ENCODE results near the gene UBE2G1.
A peak's percentile ranks its signal among the peaks of the same experiment; 100 is the strongest.

UBE2G1 gene

DNA sequence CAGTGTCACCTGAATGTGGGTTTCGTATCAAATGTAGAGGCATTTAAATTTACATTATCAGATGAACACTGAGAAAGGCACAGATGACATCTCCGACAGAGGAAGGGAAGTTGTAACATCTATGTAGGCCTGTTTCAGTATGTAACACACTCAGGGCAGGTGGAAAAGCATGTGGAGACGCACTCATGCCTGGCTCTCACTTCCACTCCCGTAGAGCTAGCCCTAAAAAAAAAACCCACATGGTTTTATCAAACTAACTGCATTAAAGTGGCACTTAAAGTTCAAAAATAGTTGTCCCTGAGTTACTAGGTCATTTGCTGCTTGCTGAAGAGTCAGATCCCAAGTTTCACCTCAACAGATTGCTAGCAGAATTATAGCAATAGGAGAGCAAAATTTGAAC is 96.6 kb downstream of the UBE2G1 start:
- TF ChIP-seq, protein P1, sequence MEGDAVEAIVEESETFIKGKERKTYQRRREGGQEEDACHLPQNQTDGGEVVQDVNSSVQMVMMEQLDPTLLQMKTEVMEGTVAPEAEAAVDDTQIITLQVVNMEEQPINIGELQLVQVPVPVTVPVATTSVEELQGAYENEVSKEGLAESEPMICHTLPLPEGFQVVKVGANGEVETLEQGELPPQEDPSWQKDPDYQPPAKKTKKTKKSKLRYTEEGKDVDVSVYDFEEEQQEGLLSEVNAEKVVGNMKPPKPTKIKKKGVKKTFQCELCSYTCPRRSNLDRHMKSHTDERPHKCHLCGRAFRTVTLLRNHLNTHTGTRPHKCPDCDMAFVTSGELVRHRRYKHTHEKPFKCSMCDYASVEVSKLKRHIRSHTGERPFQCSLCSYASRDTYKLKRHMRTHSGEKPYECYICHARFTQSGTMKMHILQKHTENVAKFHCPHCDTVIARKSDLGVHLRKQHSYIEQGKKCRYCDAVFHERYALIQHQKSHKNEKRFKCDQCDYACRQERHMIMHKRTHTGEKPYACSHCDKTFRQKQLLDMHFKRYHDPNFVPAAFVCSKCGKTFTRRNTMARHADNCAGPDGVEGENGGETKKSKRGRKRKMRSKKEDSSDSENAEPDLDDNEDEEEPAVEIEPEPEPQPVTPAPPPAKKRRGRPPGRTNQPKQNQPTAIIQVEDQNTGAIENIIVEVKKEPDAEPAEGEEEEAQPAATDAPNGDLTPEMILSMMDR (conservative IDR thresholded peaks at IDR 0.05) = no peak
- TF ChIP-seq ZFX (IDR thresholded peaks at IDR 0.05) = no peak
- no peak overlapping the region for H3K27ac ChIP-seq

DNA sequence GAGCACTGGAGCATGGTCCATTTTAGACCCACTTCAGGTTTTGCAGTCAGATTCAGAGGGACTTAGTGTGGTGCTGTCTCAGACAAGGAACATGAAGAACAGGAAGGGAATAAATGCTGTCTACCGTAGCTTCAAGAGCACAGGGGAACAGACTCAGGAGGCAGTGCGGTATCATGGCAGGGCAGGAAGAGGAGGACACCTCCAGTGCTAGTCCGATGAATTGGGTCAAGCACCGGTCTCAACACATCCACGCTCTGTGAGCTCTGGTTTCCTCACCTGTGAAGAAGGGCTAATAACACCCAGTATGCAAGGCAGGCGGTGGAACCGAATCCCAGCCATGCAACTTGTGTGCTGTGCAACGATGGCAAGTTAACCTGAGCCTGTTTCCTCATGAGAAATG is 99.1 kb downstream of the UBE2G1 start:
- no peak overlapping the region for H3K27ac ChIP-seq
- no peak for TF ChIP-seq ZFX (IDR thresholded peaks at IDR 0.05)
- TF ChIP-seq, protein P1 (conservative IDR thresholded peaks at IDR 0.05) = no peak

DNA sequence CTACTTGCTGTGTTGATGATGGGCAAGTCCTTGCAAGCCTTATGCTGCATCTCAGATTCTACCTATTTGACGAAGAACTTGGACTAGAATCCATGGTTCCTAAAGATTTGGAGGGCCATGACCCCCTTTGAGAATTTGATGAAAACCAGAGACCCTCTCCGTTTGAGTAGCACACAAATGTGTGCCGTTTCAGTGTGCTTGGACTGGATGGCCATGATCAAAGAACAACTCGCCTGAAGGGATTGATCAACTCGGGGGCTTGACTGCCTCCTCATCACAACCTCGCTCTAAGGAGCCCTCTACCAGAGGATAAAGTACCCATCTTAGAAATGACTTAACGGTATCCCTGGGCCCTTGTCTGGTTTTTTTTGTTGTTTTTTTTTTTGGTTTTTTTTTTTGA is 99.9 kb downstream of the UBE2G1 start:
- TF ChIP-seq, protein P1 (conservative IDR thresholded peaks at IDR 0.05) = no peak
- no peak for TF ChIP-seq ZFX (IDR thresholded peaks at IDR 0.05)
- no peak overlapping the region for H3K27ac ChIP-seq

DNA sequence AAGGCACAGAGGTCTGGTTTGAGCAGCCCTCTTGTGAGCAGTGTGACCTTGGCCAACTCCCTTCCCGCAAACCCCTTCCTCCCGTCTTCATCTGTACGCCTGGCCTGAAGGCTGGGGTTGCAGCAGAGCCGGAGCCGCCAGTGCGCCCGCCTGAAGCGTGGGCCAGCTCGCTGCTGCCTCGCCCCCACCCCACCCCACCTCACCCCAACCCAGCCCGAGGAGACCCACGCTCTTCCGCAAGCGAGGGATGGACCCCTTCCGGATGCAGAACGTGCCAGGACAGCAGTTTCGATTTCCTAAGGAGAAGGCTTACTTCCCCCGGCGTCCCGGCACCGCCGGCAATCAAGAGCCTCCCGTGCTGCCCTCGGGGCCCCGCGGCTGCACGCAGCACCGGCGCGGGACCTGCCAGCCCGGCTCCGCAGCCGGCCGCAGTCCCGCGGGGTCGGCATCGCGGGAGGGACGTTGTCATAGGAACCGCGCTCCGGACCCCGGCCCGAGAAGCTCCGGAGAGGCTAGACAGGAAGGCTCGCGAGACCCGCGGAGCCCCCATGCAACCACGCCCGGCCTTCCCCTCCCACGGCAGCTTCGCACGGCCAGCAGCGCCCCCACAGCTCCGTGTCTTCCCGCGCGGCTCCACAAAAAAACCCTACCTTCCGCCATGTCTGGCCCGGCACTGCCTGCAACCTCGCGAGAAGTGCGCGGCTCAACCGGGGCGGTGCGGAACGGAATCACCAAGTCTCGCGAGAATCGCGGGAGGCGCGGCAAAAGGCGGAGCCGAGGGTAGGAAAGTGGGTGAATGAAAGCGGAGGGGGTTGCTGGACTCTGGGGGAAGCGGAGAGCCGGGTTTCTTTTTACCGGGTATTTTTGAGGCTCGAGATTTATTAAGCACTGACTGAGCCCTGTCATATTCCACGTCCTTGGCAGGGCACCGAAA is 102.9 kb downstream of the UBE2G1 start, which contains the start of gene ANKFY1:
TSS of gene ANKFY1 (minus strand) at position 698 of the 934 bp plus-strand sequence. CDS start at position 660, 38 bp downstream.
- H3K27ac ChIP-seq = peak within 1 kb of the TSS; percentile 79
- TF ChIP-seq, protein P1 (conservative IDR thresholded peaks at IDR 0.05) = no peak
- TF ChIP-seq ZFX (IDR thresholded peaks at IDR 0.05) = no peak

DNA sequence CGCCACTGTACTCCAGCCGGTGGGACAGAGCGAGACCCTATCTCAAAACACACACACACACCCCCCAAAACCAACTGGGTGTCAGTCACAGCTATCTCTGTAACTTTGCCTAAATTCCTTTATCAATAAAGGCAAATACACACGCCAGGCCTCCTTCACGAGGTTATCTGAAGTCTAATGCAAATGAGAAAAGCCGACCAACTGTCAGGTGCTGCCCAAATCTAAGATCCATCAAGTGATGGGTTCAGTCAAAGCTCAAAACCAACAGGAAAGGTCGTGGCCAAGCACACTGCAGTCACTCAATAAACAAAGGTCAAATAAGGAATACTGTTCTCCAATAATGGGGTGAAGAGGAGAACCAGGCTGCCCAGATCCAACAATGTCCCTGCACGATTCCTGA is 103.8 kb downstream of the UBE2G1 start:
- H3K27ac ChIP-seq = peak overlapping the region; percentile 79
- TF ChIP-seq ZFX (IDR thresholded peaks at IDR 0.05) = no peak
- TF ChIP-seq, protein P1 (conservative IDR thresholded peaks at IDR 0.05) = no peak

DNA sequence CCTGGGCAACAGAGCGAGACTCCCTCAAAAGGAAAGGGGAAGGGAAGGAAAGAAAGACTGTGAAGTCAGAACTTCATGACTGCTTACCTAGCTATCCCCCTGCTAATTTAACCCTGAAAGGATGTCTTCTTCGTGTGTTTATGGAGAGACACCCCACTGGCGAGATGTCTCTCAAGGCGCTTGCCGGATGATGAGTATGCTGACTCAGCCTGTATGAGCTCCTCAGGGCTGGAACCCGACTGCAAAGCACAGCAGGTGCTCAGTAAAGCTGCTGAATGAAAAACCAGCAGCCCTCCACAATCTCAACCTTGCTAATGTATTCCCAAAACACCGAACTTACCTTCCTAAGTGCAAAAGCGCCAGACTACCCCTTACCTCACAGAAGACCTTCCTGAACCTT is 105.0 kb downstream of the UBE2G1 start:
- TF ChIP-seq ZFX (IDR thresholded peaks at IDR 0.05) = no peak
- TF ChIP-seq, protein P1 (conservative IDR thresholded peaks at IDR 0.05) = no peak
- no peak overlapping the region for H3K27ac ChIP-seq

DNA sequence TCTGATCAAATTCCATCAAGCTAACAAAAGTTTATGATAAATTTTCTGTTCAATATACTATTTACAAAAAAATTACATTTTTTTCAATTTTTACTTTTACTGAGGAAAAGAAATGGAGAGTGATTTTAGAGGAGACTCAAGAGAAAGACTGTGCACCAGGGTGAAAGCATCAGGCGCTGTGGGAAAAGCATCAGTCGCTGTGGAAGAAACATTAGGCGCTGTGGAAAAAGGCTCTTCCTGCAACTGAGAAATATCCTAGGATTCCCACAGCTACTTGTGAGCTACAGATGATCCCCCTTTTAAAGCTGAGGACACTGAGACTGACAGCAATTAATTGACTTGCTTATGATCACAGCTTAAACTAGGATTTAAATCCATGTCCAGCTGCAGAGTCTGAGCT is 107.6 kb downstream of the UBE2G1 start:
- no peak for TF ChIP-seq ZFX (IDR thresholded peaks at IDR 0.05)
- no peak overlapping the region for H3K27ac ChIP-seq

All from C4-2B (cell line).